GM19099 (cell line): Measurements from ENCODE around the gene PYDC1.

Experiments
- POLR2A ChIP-seq: IDR thresholded peaks from 3 replicates; pipeline ENCODE4 v1.6.1; 2011; ENCODE audit warnings: low read depth; ENCODE audit not compliant: insufficient read length; ENCODE audit errors: extremely low read depth

Gene PYDC1

DNA sequence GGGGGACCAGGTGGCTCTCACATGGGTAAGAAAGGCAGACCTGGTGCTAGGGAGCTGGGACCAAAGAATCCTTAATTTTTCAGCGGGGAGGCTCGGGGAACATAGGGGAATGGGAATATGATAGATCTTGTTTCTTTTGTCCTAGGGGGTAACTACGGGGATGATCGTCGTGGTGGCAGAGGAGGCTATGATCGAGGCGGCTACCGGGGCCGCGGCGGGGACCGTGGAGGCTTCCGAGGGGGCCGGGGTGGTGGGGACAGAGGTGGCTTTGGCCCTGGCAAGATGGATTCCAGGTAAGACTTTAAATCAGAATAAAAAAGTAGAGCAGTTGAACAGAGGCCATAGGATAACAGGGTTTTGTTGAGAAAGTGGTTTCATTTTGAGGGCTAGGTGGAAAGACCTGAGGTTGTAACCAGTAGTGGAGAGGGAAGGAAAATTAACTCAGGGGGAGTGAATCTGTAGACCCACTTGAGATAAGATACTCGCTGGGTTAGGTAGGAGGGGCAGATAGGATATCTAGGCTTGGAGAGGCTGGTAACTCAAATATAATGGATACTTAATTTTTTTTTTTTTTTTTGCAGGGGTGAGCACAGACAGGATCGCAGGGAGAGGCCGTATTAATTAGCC, 26.0 kb downstream of the PYDC1 start:
- no peak for TF ChIP-seq POLR2A

DNA sequence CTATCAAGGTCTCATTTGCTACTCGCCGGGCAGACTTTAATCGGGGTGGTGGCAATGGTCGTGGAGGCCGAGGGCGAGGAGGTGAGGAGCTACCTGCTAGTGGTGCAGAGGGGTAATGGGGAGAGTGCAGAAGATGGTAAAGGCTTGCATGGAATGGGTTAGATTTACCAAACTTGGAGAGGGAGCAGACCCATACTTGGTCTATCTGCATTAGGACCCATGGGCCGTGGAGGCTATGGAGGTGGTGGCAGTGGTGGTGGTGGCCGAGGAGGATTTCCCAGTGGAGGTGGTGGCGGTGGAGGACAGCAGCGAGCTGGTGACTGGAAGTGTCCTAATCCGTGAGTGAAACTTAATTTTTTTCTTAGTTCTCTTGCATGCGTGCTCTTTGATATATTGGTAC, 26.9 kb downstream of the PYDC1 start:
- TF ChIP-seq POLR2A: no peak

DNA sequence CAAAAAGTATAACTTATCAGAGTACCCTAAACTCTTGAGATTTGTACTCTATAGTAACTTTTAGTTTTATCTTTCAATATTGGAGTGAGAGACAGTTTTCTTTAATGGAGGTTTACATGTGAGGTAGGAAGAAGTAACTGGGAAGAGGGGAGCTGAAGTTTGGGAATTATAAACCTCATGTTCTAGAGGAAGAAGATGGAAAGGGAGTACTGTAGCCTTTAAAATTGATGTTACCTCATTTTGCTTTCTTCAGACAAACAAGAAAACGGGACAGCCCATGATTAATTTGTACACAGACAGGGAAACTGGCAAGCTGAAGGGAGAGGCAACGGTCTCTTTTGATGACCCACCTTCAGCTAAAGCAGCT, 27.5 kb downstream of the PYDC1 start:
- no peak for TF ChIP-seq POLR2A

DNA sequence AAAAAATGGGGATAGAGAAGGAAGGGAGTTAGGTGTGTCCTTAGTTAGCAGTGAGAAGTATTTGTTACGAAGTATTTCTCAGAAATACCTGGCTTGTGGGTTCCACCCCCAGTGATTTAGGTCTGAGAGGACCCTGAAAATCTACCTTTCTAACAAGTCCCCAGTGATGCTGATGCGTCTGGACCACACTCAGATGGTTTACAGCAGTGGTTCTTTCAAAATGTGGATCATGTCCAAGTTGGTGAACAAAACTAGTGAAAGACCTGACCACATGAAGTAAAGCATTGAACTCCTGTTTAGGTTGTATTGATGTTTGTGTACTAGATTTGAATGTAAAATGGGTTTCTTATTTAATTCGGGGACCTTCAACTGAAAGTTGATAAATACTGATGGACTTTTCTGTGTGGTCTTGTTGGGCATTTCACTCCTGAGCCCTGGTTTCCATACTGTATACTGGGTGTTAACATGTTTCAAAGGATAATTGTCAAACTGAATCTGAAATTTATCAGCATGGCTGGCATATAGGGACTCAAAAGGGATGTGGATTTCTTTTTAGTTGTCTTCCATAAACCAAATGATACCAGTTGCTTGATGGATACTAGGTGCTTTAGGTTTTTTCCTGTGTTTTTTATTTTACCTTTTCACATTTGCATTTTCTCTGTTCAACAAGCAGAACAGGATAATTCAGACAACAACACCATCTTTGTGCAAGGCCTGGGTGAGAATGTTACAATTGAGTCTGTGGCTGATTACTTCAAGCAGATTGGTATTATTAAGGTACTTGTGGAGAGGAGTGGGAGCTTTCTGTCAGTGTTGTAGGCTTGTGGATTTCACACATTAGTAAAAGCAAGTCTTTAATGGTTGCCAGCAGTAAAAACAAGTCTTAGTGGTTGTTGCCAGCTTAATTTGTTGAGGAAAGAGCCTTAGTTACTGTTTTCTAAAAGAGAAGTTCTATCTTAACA, 28.2 kb downstream of the PYDC1 start:
- no peak for TF ChIP-seq POLR2A

DNA sequence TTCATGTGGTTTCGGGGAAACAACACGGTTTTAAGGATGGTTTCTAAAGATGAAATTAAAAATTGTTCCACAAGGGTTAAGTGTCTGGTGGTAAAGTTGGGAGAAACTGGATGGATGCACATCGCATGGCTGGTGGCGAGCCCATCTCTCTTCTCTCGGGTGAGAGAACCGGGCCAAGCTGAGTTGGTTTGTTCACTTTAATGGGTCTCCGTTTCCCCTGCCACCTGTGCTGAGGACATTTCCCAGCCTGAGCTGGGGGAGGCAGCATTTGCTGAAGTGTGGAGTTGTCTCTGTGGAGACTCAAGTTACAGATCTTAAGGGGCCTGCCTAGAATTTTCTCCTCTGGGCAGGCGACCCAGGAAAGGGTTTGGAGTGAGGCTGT, 29.1 kb downstream of the PYDC1 start:
- no peak for TF ChIP-seq POLR2A

DNA sequence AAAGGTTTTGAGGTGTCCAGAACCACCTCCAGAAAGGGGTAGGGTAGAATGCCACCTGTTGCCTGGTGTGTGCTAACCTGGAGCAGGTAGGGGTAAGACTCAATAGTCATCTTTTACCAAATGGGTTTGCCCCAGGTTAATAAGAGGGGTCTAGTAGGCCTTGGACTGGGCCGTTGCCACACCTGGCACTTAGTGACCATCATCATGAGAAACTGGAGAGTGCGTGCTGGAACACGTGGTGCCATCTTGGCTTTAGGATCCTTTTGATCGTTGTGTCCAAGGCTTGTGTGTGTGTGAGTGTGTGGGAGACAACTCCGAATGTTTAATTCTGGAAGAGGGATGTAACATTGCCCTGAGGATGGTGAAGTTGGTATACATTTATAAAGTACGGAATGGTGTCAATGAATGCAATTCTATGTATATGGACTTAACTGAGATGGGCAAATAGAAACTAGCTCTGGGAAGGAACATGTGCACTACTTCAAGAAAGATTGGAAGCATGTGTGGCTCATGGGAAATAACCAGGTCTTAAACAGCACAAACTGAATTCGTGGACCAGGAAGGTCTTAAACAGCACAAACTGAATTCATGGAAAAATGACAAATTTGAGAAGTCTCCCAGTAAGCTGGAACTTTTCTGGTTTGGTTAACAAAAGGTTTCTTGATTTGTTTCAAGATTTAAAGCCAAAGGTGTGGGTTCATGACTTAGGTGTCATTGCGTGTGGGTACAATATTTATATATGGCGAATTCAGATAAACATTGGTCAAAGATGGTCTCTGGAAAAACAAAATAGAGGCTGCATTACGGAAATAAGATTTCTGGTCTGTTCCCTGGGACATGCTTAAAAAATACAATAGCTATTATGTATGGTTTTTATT, 29.8 kb downstream of the PYDC1 start:
- no peak for TF ChIP-seq POLR2A

DNA sequence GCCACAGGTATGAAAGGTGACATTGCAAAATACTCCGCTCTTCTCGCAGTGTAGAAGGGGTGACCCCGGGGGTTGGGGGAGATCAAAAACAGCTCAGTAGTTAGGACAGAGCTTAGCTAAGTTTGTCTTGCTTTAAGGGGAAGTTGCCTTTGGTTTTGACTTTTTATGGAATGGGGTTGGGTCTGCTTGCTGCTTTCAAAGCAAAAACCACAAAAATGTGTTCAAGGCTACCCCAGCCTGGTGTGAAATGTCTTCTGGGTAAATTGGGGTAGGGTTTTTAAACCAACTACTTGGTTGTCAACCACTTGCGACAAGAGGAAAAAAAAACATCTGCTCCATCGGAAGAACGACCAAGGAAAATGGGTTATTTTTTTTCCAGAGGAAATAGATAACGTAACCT, 30.8 kb downstream of the PYDC1 start:
- TF ChIP-seq POLR2A: no peak

DNA sequence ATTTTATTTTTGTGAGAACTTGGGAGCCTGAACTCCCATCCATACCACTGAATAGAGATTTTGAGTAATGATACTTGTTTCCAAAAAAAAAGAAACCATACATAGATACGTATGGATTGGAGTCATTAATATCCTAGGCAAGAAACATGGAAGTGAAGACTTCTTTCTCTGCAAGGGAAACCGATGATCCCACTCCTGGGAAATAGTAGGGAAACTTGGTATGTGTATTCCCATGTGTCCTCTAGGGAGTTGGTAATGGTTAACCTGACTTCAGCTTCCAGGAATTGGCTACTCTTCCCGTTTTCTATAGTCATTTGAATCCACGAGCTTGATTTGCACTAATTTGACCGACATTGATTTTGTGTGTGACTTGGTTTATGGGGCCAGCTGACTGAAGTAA, 31.6 kb downstream of the PYDC1 start:
- no peak for TF ChIP-seq POLR2A

DNA sequence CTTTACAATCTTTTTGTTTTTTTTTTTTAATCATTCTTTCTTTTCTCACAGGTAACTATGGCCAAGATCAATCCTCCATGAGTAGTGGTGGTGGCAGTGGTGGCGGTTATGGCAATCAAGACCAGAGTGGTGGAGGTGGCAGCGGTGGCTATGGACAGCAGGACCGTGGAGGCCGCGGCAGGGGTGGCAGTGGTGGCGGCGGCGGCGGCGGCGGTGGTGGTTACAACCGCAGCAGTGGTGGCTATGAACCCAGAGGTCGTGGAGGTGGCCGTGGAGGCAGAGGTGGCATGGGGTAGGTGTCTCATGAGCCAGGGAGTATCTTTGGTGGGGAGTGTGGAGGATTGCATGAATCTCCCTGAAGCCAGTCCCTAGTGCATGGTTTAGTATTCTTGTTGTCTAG, 32.0 kb downstream of the PYDC1 start:
- TF ChIP-seq POLR2A: no peak

DNA sequence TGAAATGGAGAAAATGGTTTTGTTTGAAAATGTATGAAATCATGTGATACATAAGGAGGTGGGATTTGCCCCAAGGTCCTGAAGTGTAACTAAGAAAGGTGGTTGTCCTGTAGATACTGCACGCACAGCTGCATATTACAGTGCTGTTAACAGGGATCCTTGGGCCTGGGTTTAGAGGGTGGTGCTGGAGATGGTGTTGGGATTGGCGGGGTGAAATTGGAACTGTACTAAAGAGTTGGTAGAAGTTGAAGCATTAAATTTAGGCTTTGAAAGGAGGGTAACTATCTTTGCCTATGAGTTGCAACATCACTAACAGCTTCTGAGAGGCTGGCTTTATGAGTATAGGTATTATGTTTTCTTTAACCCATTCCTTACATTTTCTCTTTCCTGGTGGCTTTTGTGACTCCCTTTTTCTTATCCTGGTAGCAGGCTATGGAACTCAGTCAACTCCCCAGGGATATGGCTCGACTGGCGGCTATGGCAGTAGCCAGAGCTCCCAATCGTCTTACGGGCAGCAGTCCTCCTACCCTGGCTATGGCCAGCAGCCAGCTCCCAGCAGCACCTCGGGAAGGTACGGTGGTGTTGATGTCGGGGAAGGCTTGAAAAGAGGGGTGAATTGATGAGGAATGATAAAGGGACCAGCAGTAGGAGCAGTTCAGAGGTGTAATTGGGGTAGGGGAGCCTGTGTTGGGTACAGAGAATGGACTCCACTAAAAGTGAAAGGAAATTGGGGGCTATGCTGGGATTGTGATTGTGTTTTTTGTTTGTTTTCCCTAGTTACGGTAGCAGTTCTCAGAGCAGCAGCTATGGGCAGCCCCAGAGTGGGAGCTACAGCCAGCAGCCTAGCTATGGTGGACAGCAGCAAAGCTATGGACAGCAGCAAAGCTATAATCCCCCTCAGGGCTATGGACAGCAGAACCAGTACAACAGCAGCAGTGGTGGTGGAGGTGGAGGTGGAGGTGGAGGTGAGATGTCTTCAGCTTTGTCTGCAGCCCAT, 33.2 kb downstream of the PYDC1 start:
- no peak for TF ChIP-seq POLR2A

DNA sequence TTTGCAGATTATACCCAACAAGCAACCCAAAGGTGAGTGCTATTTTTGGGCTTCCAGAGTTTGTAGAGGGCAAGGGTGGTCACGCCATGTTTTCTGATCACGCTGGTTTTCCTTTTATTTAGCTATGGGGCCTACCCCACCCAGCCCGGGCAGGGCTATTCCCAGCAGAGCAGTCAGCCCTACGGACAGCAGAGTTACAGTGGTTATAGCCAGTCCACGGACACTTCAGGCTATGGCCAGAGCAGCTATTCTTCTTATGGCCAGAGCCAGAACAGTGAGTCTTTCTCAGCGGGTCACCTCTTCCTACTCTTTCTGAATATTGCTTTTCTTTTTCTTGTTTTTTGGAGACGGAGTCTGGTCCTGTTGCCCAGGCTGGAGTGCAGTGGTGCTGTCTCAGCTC, 34.5 kb downstream of the PYDC1 start:
- no peak for TF ChIP-seq POLR2A

DNA sequence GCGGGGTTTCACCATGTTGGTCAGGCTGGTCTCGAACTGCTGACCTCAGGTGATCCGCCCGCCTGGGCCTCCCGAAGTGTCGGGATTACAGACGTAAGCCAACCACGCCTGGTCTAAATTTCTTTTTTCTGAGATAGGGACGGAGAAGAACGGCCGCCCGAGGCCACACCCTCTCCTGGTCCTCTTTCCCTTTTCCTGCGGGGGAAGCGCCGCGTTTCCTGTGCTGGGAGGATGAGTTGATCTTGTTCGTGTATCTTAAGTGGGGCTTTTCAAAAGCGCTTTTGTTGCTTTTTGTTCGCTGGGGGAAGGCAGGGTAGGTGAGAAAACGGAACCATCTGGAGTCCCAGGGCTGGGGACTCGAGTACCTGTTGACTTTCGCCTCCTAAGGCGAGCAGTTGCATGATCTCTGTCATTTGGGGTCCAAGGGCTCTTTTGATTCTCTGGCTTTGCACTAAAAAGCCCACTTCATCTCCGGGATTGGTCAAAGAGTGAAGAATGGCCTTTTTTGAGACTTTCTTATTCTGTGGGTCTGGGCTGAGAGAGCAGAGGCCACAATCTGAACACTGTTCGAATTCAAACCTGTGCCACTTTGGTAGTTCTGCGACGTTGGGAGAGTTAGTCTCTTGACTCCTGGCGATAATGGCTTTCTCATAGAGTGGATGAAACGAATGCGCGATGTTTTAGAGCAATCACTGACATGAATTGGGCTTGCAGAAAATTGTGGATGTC, 35.7 kb downstream of the PYDC1 start:
- no peak for TF ChIP-seq POLR2A

DNA sequence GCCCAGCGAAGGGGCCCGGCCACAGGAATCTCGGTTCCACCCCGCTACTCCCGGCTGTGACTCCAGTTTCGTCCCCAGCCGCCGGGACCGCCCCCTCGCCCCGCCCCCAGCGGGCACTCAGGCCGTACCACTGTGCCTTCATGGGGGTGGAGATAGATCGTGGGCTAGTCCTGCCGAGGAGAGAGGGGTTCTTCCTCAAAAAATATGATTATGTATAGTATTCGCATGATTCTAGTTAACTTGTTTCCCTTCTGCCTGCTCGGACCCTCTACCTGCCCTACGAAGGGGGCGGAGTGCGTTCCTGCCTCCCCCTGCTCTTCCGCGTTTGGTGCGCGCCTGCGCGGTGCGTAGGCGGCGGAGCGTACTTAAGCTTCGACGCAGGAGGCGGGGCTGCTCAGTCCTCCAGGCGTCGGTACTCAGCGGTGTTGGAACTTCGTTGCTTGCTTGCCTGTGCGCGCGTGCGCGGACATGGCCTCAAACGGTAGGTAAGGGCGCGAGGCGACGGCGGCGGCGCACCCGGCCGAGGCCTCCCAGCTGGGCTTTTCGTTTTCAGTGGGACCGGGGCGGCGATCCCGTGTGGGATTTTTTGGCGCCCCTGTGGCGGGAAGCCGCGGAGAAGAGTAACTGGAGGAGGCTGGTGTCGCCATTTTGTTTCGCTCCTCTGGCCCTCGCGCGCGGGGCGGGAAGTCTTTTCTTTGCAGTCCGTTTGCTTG, 37.0 kb downstream of the PYDC1 start, which contains the start of gene FUS:
Gene FUS (plus strand): TSS at position 393 of the 713 bp plus-strand sequence. CDS start 76 bp downstream, at position 469.
- TF ChIP-seq POLR2A: peak; percentile 100
